BLaER1 (cell line): Measurements from ENCODE around the gene PITX1.

Experiments used
- H3K27ac ChIP-seq: shearing (Covaris generic); formaldehyde crosslinking; 2 replicates; pipeline ENCODE4 v1.8.1; 2022
- H3K27me3 ChIP-seq: shearing (Covaris generic); formaldehyde crosslinking; 2 replicates; pipeline ENCODE4 v1.8.1; 2022
- H3K36me3 ChIP-seq: shearing (Covaris generic); formaldehyde crosslinking; 2 replicates; pipeline ENCODE4 v1.8.1; 2022
- H3K4me1 ChIP-seq: shearing (Covaris generic); formaldehyde crosslinking; 2 replicates; pipeline ENCODE4 v1.8.1; 2022
- H3K4me2 ChIP-seq: shearing (Covaris generic); formaldehyde crosslinking; 2 replicates; pipeline ENCODE4 v1.8.1; 2022
- H3K4me3 ChIP-seq: shearing (Covaris generic); formaldehyde crosslinking; 2 replicates; pipeline ENCODE4 v1.8.1; 2022
- H3K9ac ChIP-seq: shearing (Covaris generic); formaldehyde crosslinking; 2 replicates; pipeline ENCODE4 v1.8.1; 2022
- H3K9me3 ChIP-seq: shearing (Covaris generic); formaldehyde crosslinking; 2 replicates; pipeline ENCODE4 v1.8.1; 2022
- H4K20me1 ChIP-seq: shearing (Covaris generic); formaldehyde crosslinking; 2 replicates; pipeline ENCODE4 v1.8.1; 2022
- Cebpa-rat ChIP-seq: shearing (Covaris generic); IDR thresholded peaks from 2 replicates; pipeline ENCODE4 v1.8.1; 2022

Gene PITX1

DNA sequence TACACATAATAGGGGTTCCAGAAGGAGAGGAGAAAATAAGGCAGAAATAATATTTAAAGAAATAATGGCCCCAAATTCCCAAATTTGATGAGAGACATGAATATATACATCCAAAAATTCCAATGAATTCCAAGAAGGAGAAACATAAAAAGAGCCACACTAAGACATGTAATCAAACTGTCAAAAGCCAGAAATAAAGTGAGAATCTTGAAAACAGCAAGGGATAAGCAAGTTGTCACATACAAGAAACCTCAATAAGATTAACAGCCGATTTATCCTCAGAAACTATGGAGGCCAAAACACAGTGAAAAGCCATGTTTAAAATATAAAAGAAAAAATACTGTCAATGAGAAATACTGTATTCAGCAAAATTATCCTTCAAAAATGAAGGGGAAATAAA is 51.8 kb downstream of the PITX1 start:
- Histone ChIP-seq H4K20me1 (no peaks in the 10 kb centered on the region), H3K9ac (no peak overlapping the region), H3K27ac (no peak overlapping the region), H3K4me2 (no peak overlapping the region), H3K36me3 (0 out of 2 replicates have a peak, but pooled peaks cover 2% of the 10 kb centered on the region), H3K4me1 (no peaks in the 10 kb centered on the region), H3K27me3 (no peaks in the 10 kb centered on the region), H3K9me3 (peaks cover 65% of the 10 kb centered on the region), H3K4me3 (no peak overlapping the region)
- TF ChIP-seq Cebpa-rat = no peak

DNA sequence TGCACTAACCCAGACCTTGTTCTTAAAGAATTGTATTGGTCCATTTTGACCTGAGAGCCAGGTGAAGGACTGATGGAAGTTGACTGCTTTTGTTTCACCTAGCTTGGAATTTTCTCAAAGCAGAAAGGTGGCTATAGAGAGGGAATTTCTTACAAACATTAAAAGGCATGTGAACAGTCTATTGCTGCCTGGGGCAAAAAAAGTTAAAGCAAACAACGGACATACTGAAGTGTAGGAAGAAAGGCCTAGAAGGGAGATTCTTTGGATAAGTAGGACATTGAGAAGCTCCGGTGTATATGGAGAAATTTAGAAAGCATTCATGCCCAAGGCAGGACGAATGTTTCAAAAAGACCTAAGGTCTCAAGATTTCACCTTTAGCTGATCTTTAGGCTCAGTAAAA is 54.6 kb downstream of the PITX1 start:
- no peaks in the 10 kb centered on the region for H3K27me3 ChIP-seq
- H3K4me3 ChIP-seq = no peak overlapping the region
- peaks cover 20% of the 10 kb centered on the region for H3K36me3 ChIP-seq
- no peaks in the 10 kb centered on the region for H4K20me1 ChIP-seq
- H3K9ac ChIP-seq = no peak overlapping the region
- no peak overlapping the region for H3K27ac ChIP-seq
- no peaks in the 10 kb centered on the region for H3K4me1 ChIP-seq
- no peak overlapping the region for H3K4me2 ChIP-seq
- H3K9me3 ChIP-seq = peaks cover 76% of the 10 kb centered on the region
- no peak for TF ChIP-seq Cebpa-rat
